Stimulated activated CD4-positive, alpha-beta T cell treated with anti-CD3 and anti-CD28 coated beads, Interleukin-15, amount 100 ng/mL, for 1 hour (primary cell): ENCODE measurements around the gene RUNX2.

ENCODE experiments used
- DNase-seq, 2 donors: peaks; one replicate each; pipeline ENCODE4 v3.0.0-alpha.2; 2020; ENCODE audit warnings: low read depth in 1 of 2, low spot score in 1 of 2

Gene RUNX2

DNA sequence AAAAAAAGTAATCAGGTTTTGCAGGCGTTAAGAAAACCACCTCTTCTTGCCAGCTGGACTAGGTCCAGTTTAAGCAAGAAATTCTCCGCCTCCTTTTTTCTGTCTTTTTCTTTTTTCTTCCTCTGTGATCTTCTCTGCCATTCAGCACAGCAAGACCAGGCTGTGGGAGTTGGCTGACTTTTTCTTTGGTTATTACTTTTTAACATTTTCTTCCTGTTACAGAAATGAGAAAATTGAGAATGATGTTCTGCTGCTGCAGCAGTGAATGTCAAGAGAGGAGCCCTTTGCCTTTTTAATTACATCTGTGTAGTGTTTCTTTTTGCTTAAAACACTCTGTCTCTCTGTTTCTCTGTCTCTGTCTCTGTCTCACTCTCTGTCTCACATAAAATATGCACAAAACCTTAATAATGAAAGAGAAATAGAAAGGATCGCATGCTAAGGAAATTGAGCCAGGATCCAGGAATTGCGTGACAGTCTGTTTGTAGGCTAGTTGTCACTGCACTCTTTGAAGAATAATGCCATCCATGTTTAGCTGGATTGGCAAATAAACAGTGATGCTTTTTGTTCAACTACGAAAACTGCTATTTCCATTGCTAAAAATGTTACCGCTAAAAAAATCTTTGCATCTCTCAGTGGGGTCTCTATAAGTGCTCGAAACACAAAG, 152.8 kb downstream of the RUNX2 start:
- no peak for DNase-seq

DNA sequence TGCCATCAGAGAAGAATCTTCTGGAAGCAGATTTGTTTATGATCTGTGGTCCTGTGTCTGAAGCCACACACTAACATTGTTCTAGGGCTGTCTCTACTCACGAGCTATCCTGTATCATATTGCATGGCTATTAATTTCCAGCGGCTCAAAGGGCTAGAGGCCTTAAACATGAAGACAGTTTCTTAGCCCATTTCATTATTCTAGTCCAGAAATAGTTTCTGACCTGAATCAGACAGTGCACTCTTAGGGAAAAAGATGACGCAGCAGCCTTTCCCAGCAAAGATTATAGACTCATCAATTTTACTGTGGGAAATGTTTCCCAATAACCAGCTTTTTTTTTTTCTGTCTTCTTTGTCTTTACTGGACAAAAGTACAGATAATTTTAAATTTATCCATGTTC, 154.9 kb downstream of the RUNX2 start:
- DNase-seq = no peak

DNA sequence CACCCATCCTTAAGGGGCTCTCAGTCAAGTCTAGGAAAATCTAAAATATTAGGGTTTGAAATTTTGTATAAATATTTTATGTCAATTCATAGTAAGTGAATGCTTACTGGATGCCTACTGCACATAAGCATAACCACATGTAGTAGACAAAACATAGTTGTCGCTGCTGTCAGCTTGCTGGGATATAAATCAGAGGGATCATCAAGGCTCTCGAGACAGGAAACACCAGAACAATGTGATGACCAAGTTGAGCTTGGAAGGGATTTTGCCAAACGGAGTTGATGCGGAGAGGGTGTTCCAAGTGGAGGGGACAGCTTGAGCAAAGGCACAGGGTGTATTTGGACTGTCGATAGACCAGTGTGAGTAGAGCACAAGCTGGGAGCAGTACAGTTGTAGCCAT, 155.4 kb downstream of the RUNX2 start:
- no peak for DNase-seq

DNA sequence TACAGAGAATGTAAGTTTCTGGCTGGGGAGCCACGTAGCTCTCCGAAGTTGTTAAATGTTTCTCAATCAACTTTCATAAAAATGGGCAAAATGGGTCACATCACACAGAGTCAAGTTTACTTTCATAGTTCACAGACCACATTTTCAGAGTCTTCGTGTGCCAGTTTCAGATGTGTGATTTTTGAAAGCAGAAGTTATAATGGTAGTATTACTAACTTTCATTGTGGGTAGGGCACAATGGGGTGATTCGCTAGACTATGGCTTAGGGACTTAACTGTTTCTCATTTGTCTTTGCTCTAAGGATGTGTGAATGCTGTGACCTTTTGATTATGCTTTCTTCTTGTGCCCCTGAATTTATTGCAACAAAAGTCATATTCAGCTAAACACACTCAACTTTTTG, 158.6 kb downstream of the RUNX2 start:
- no peak for DNase-seq

DNA sequence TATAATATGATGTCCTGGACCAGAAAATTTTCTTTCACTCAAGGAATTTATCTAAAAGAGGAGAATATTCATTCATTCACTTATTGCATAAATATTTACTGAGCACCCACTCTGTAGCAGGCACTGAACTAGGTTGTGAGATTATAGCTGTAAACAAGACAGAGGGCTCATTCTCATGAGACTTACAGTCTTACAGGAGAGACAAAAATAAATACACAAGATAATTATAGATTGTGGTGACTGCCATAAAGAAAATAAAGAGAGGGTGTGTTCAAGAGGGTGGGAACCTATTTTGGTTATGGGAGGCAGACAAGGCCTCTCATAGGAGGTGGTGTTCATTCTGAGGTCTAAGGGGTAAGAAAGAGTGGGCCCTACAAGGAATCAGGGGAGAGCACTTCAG, 159.5 kb downstream of the RUNX2 start:
- no peak for DNase-seq

DNA sequence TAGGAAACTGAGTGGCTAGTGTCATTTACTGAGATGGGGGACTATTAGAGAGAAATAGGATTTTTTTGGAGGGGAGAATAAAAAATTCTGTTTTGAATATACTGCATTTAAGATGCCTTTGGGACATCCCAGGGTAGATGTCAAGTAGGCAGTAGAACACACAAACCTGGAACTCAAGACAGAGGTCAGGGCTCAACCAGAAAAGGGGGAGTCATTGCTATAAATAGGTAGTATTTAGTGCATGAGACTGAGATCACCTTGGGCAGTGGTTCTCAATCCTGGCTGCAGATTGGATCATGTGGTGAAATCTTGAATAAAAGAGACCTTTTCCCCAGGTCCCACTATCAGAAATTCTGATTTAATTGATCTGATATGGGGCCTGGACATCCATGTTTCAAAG, 160.1 kb downstream of the RUNX2 start:
- no peak for DNase-seq

DNA sequence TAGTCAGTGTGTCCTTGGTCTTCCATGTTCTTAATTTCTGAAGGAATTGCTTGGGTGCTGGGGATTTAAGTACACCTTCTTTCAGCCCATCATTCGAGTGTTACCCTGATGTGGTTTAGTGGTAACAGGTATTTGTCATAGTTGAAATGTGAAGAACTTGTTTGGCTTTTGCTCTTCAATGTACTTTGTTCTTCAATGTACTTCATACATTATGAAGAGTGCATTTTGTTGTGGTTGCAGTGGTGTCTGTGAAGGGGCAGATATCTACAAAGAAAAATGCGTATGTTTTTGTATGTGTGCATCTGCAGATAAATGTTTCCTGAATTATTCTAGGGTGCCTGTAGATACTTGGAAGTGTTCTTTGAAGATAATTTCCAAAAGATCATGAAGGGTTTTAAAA, 160.8 kb downstream of the RUNX2 start:
- no peak for DNase-seq

DNA sequence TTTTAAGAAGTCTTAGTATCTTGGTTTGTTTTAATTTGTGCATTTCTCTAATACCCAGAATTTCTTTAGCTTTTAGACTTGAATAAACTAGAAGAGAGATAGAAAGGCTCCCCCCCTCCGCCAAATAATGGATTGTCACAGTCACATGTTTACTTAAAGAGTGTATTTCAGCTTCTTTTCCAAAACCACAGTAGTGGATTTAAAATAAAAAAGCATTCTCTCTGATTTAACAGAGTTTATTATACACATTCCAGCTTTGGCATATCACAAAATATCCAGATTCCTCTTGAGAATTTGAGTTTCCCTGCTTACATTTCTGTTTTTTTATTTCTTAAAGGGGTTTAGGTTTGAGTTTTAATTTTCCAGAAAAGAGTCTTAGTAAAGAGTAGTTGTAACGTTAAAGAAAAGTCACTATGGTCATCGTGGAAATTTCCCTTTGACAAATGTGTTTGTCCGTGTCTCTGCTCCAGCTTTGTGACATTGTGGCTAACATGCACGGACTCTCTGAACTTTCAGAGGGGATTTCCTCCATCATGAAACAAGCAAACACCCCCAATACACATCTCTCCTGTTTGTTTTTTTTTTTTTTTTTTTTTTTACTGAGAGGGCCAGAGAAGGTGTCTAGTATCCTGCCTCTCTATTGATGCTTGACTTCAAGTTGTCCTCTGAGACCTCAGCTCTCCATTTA, 163.1 kb downstream of the RUNX2 start:
- DNase-seq = no peak

DNA sequence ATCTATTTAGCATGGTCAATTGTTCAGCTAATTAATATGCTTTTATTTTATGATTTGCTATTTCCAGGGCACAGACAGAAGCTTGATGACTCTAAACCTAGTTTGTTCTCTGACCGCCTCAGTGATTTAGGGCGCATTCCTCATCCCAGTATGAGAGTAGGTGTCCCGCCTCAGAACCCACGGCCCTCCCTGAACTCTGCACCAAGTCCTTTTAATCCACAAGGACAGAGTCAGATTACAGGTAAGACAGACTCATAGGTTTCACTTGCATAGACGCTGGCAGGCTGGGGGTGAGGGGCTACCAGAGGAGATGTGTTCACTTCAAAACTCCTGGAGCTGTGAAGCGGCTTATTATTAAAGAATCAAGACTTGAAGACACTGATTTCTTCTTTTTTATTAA, 163.7 kb downstream of the RUNX2 start:
- no peak for DNase-seq

DNA sequence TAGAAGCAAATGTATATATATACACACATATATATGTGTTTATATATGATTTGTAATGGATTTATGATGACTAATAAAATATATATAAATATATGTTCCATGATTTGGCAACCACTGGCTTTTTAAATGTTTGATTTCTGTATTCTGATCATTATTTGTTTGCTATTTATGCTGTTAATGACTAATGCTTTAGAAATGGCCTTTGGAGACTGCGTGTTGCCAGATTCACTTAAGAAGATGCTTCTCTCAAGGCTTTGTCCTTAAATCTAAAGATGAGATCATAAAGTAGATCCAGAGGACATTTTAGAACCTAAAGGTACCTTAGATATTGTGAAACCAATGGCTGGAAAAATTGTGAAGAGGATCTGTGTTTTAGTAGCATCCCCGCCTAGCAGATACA, 165.6 kb downstream of the RUNX2 start:
- no peak for DNase-seq

DNA sequence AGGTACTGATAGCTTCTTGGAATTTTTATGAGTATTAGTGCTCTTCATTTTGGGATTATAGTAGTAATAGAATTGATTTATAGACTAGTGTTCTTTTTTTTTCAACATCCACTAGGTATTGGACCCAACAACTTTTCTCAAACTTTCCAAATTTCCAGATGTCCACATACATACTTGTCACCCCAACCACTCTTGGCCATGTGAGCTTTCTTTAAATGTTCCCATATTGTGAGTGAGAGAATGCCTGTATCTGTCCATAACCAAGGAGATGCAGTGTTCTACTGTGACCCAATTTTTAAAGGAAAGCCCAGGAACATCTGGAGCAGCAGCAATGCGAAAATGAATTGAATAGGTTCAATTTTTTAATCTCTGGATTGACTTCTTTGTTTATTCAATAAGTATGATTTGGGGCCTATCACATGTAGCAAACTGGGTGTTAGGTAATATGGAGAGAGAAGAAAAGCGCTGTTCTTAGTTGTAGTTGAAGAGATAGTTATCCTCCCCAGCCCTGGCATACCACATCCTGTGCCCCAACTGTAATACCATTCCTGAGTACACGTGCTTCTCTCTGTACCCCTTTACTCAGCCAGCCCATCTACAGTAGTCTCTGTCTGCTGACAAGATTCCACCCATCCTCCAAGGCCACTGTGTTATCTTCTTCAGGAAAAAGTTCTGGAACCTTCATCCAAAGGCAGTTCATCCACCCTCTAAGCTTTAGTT, 166.4 kb downstream of the RUNX2 start:
- DNase-seq = no peak

DNA sequence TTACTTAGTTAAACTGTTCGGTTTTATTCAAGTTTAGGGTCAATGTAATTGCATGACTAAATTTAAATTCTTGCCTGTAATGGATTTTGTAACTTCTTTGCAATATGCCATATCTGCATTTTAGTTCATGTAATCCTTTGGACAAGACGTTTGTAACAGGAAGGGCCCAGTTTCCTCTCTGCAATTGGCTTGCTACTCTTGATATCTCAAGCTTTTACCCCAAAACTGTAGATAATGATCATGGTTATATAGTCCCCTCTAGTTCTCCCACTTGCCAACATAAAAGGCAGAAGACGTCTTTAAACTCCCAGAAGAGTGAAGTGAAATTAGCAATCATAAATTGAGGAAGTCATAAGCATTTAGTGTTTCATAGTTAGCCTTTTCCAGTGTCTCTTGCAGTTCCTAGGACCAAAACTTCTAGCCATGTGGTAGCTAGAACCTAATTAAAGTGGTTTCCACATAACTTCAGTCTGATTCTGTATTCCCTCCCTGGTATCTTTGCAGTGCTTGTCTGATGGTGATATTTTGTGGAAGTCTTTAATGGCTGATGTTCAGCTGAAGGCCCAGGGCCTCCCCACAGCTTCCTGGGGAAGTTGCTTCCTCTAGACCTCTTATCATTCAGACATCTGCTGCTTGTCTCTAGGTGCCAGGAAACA, 167.4 kb downstream of the RUNX2 start:
- DNase-seq = no peak

DNA sequence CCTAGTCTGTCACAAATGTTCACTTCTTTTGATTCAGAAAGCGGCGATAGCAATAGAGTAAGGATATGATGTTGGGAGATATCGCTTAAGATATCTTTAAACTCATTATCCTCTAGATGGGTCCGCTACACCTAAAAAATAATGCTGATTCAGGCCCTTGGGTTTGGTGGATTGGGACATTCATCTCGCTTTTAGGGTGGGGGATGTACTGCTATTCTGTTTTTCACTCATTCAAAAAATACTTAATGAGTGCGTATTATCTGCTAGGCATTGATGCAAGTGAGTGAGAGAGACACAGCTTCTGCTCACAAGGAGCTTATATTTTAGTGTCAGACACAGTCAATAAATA, 167.9 kb downstream of the RUNX2 start:
- DNase-seq = no peak

DNA sequence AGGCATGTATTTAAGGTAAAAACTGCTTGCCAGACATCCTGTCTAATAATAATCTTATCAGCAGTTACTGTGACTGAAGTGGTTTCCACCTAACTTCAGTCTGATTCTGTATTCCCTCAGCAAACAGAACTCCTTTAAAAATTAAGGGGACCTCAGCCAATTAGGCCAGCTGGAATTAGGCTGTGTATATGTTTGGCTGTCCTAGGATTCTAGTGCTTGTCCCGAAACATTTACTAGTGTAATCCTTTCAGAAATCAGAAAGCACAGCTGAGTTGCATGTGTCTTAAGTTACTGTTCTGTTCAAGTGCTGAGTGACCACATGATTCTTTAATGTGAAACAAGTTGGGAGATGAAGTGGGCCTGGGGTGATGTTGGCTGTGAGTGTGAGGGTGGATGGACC, 170.5 kb downstream of the RUNX2 start:
- no peak for DNase-seq

DNA sequence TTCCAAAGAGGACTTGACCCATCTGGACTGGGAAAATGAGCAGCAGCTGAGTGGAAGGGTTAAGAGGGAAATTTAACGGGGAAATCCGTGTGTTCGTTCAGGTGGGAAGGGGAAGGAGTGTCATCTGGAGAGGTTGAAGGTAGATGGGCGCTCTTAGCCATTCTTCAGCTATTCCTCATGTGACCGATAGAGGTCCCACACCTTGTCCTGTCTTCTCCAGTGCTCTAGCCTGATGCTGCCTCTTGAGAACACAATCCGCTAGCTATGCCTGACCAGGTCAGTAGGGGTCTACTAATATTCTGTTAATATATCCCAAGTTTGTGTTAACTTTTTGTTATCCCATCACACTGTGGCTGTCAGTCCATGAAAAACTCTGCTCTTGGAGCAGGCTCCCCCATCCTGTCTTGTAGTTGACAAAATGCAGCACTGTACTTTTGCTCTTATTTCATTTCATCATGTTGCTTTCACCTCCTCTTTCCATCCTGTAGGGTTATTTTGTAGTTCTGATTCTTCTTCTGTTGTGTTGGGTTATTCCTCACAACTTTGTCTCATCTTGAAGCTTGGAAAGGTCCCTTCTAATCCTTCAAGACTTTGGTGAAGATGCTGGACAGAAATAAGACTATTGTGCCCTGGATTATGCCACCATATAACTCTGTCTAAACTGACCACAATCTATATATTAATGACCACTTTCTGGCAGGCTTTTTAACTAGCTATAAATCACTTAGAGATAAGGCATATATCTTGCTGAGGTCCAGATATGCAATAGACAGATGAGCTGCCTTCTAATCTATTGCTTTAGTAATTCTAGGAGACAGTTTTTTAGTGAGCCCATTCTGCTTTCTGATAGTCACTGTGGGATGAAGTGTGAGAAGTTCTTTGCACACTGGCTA, 173.0 kb downstream of the RUNX2 start:
- DNase-seq = no peak

DNA sequence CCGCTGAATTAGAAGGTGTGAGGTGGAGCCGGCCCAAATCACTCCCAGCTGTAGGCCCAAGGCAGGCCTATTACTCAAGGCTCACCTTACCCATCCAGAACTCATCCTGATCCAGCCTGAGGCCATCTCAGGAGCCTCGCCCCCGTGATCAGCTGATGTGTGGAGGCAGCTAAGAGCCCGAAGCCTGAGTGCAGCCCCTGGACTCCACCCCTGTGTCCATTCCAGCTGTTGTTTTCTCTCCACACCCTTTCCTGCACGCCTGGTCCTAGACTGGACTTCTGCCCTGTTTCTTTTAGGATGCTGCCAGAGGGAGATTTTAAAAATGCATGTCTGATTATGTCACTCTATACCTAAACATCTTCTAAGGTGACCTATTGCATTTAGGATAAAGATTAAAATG, 174.3 kb downstream of the RUNX2 start:
- DNase-seq = no peak

DNA sequence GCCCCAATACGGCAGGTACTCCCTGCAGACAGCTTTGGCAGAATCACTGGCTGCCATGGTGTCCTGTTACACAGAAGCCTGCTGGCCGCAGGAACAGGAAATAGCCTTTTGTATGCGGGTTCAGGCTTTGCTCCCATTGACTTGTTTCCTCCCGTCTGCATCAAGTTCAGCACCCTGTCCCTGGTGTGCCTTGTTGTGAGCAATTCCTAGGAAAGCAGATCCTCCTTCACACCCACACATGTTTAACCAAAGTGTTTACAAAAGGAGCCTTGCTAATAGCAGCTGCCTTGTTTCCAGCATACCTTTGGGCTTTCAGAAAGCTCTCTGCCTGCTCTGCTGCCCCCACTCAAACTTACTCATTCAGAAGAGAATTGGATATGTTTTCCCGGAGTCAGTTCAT, 176.8 kb downstream of the RUNX2 start:
- no peak for DNase-seq

DNA sequence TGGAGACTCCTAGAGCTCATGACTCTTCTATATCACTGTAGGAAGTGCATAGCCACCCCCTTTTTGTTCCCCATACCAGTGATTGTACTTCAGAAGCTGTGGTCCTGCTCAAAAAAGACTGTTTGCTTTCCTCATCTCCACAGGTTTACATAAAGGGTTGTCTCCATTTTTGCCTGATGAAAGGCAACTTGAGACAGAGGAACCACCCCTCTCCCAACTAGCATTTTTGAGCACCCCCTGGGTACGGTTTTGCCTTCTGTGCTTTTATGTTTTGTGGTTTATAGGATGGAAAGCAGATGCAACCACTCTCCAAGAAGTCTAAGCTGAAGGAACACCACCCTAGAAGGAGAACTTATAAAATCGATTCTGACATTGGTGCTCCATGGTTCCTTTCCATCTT, 177.3 kb downstream of the RUNX2 start:
- DNase-seq = no peak

DNA sequence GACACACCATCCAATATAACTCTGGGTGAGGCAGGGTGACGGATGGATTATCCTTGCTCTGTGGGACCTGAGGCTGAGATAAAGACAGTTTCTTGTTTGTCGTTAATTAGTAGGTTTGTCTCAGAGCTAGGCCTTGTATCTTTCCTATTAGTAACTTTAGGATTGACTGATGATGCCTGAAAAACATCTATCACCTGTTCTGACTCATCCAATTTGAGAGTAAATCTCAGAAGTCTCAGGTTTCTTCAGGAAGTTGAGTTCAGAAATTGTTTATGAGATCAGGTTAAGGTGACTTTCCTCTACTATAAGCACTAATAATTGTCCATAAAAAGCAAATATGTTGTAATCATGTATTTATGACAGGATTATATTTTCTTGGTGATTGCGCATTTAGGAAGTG, 179.1 kb downstream of the RUNX2 start:
- no peak for DNase-seq

DNA sequence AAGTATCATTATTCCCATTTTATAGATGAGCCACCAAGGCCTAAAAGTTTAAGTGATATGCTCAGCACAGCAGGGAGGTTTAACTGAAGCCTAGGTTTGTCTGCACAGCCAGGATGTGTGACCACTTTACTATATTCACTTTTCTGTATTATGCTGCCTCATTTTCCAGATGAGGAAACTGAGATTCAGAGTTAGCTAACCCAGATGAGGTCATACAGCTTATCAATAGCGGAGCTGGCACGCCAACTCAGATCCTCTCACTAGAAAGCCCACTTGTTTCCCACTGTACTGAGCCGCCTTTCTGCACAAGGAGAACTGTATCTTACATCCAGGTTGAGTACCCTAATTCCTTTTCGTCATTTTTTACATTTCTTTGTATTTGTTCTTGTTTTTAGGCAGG, 181.3 kb downstream of the RUNX2 start:
- DNase-seq = no peak

DNA sequence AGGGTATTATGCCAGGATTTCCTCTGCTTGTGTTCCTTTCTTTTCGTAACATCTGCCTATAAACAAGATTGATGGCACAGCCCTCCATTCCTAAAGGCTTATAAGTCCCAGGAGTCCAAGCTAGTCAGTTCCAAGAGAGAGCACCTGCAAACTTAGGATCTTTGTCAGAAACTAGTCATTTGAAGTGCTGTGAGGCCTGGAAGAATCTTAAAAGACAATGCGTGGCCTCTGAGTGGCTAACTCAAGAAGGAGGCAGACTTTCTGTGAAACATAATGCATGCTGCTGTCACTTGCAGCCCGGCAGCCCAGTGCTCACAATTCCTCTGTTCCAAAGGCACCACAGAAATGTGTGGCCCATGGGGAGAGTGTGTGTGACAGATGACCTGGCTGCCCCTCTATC, 184.6 kb downstream of the RUNX2 start:
- no peak for DNase-seq
